ENCODE data around the gene TUBA1A. TPM values are rescaled to one million over a fixed set of nuclear protein-coding genes. Genes with fewer than 3 reads are reported as not detected.

TUBA1A gene
- total RNA-seq, 2 donors from 2014 or later = 166 to 298 TPM

GRCh38 chr12:49161092-49161795 is 27.6 kb downstream of the TUBA1A start:
- 87 to 88% methylated on average over 4 to 6 of the region's 6 CpGs for WGBS, 2 experiments (ENCODE audit: insufficient coverage in 1 of 2, insufficient read length in 1 of 2)
- Histone ChIP-seq H3K4me3 (ENCODE audit: low read length) (no peak overlapping the region), H3K27me3 (ENCODE audit: control insufficient read depth, insufficient read depth, low read length, poor library complexity, severe bottlenecking) (no peaks in the 10 kb centered on the region), H3K27ac (ENCODE audit: low read depth, low read length) (no peak overlapping the region), H3K9me3 (ENCODE audit: control insufficient read depth, low read length) (no peaks in the 10 kb centered on the region), H3K4me1 (ENCODE audit: control insufficient read depth, insufficient read depth, low read length) (peaks cover 2% of the 10 kb centered on the region), H3K9ac (ENCODE audit: extremely low read depth, low read length, poor library complexity, severe bottlenecking) (no peak overlapping the region), H3K36me3 (ENCODE audit: control insufficient read depth, insufficient read depth, low read length) (no peaks in the 10 kb centered on the region)
- DNase-seq = no peak
- Mint-ChIP-seq H3K4me1 (peaks cover 2% of the 10 kb centered on the region), H3K27me3 (ENCODE audit: insufficient read depth) (no peaks in the 10 kb centered on the region), H3K9me3 (peaks cover 5% of the 10 kb centered on the region), H3K36me3 (ENCODE audit: low read depth) (no peaks in the 10 kb centered on the region), H3K4me3 (no peak overlapping the region), H3K27ac (no peak overlapping the region)
- TF ChIP-seq, protein P1, sequence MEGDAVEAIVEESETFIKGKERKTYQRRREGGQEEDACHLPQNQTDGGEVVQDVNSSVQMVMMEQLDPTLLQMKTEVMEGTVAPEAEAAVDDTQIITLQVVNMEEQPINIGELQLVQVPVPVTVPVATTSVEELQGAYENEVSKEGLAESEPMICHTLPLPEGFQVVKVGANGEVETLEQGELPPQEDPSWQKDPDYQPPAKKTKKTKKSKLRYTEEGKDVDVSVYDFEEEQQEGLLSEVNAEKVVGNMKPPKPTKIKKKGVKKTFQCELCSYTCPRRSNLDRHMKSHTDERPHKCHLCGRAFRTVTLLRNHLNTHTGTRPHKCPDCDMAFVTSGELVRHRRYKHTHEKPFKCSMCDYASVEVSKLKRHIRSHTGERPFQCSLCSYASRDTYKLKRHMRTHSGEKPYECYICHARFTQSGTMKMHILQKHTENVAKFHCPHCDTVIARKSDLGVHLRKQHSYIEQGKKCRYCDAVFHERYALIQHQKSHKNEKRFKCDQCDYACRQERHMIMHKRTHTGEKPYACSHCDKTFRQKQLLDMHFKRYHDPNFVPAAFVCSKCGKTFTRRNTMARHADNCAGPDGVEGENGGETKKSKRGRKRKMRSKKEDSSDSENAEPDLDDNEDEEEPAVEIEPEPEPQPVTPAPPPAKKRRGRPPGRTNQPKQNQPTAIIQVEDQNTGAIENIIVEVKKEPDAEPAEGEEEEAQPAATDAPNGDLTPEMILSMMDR (conservative IDR thresholded peaks at IDR 0.05) = no peak

GRCh38 chr12:49160399-49160798 is 28.5 kb downstream of the TUBA1A start:
- TF ChIP-seq, protein P1 (conservative IDR thresholded peaks at IDR 0.05) = no peak
- H3K27me3 Mint-ChIP-seq (ENCODE audit: insufficient read depth) = no peaks in the 10 kb centered on the region
- H3K27ac Mint-ChIP-seq = no peak overlapping the region
- Histone ChIP-seq H3K9ac (ENCODE audit: extremely low read depth, low read length, poor library complexity, severe bottlenecking) (no peak overlapping the region), H3K27me3 (ENCODE audit: control insufficient read depth, insufficient read depth, low read length, poor library complexity, severe bottlenecking) (no peaks in the 10 kb centered on the region), H3K4me3 (ENCODE audit: low read length) (no peak overlapping the region), H3K27ac (ENCODE audit: low read depth, low read length) (no peak overlapping the region), H3K4me1 (ENCODE audit: control insufficient read depth, insufficient read depth, low read length) (peaks cover 2% of the 10 kb centered on the region), H3K36me3 (ENCODE audit: control insufficient read depth, insufficient read depth, low read length) (no peaks in the 10 kb centered on the region), H3K9me3 (ENCODE audit: control insufficient read depth, low read length) (no peaks in the 10 kb centered on the region)
- H3K4me1 Mint-ChIP-seq = peaks cover 2% of the 10 kb centered on the region
- H3K9me3 Mint-ChIP-seq = peaks cover 5% of the 10 kb centered on the region
- 66 to 71% methylated on average over 2 of the region's 2 CpGs for WGBS, 2 experiments (ENCODE audit: insufficient coverage in 1 of 2, insufficient read length in 1 of 2)
- no peak for DNase-seq
- H3K36me3 Mint-ChIP-seq (ENCODE audit: low read depth) = no peaks in the 10 kb centered on the region
- no peak overlapping the region for H3K4me3 Mint-ChIP-seq

- Histone ChIP-seq H3K9me3 (ENCODE audit: control insufficient read depth, low read length) (no peaks in the 10 kb centered on the region), H3K4me3 (ENCODE audit: low read length) (no peak overlapping the region), H3K36me3 (ENCODE audit: control insufficient read depth, insufficient read depth, low read length) (no peaks in the 10 kb centered on the region), H3K27me3 (ENCODE audit: control insufficient read depth, insufficient read depth, low read length, poor library complexity, severe bottlenecking) (no peaks in the 10 kb centered on the region), H3K27ac (ENCODE audit: low read depth, low read length) (no peak overlapping the region), H3K4me1 (ENCODE audit: control insufficient read depth, insufficient read depth, low read length) (no peaks in the 10 kb centered on the region), H3K9ac (ENCODE audit: extremely low read depth, low read length, poor library complexity, severe bottlenecking) (no peak overlapping the region)
- Mint-ChIP-seq H3K27me3 (ENCODE audit: insufficient read depth) (no peaks in the 10 kb centered on the region), H3K9me3 (no peaks in the 10 kb centered on the region), H3K36me3 (ENCODE audit: low read depth) (no peaks in the 10 kb centered on the region), H3K4me3 (no peak overlapping the region), H3K27ac (no peak overlapping the region), H3K4me1 (no peaks in the 10 kb centered on the region)
- 81 to 92% methylated on average over 2 to 3 of the region's 3 CpGs for WGBS, 2 experiments (ENCODE audit: insufficient coverage in 1 of 2, insufficient read length in 1 of 2)
- TF ChIP-seq, protein P1 (conservative IDR thresholded peaks at IDR 0.05) = no peak
- DNase-seq = no peak
These were observed 34.7 kb downstream of the TUBA1A start for GRCh38 chr12:49154221-49154620.

All from endodermal cell (in vitro differentiated cells).